ENCODE measurements around the gene EIF2AK2.

The EIF2AK2 gene

DNA sequence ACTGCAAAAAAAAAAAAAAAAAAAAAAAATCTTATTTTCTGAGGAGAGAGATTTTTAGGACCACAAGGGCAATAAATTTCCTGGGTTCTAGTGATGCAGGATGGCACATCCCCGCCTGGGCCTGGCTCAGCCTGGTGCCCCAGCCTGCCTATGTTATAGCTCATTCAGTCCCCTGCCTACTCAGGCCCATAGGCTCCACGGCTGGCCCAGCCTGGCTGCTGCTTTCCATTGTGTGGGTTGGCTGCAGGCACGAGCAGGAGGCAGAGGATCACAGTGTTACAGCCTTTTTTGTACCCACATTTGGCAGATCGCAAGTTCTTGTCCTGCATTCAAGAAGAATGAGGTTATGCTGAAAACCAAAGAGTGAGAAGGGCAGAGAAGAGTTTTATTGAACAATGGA is 34.5 kb upstream of the EIF2AK2 start:
- H3K27ac ChIP-seq (replicated peaks) = peak overlapping the region; percentile 82
- DNase-seq (ENCODE audit: low read depth in 1 of 2, low spot score in 1 of 2) = no peak
- TF ChIP-seq, protein P1, sequence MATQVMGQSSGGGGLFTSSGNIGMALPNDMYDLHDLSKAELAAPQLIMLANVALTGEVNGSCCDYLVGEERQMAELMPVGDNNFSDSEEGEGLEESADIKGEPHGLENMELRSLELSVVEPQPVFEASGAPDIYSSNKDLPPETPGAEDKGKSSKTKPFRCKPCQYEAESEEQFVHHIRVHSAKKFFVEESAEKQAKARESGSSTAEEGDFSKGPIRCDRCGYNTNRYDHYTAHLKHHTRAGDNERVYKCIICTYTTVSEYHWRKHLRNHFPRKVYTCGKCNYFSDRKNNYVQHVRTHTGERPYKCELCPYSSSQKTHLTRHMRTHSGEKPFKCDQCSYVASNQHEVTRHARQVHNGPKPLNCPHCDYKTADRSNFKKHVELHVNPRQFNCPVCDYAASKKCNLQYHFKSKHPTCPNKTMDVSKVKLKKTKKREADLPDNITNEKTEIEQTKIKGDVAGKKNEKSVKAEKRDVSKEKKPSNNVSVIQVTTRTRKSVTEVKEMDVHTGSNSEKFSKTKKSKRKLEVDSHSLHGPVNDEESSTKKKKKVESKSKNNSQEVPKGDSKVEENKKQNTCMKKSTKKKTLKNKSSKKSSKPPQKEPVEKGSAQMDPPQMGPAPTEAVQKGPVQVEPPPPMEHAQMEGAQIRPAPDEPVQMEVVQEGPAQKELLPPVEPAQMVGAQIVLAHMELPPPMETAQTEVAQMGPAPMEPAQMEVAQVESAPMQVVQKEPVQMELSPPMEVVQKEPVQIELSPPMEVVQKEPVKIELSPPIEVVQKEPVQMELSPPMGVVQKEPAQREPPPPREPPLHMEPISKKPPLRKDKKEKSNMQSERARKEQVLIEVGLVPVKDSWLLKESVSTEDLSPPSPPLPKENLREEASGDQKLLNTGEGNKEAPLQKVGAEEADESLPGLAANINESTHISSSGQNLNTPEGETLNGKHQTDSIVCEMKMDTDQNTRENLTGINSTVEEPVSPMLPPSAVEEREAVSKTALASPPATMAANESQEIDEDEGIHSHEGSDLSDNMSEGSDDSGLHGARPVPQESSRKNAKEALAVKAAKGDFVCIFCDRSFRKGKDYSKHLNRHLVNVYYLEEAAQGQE (IDR thresholded peaks at IDR 0.05; ENCODE audit: insufficient replicate concordance, low read depth) = no peak
- TF ChIP-seq POLR2AphosphoS5 (IDR thresholded peaks at IDR 0.05; ENCODE audit: low read depth) = no peak

DNA sequence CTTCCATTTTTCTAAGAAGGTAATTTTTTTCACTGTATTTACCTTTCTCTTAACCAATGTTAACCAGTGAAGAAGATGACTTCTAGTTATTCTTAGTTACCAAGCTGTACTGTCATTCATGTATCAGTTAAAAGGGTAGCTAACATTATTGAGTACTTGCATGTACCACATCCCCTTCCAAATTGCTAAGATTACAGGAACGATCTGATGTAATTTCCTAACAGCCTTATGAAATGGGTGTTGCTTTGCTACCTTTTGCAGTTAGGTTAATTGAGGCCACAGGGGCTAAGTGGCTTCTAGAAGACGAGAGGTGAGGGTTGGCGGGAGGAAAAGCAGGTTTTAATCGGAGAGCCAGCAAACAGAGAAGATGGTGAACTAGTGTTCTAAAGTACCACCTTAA is 33.5 kb upstream of the EIF2AK2 start:
- TF ChIP-seq SPI1 (IDR thresholded peaks at IDR 0.05; ENCODE audit: borderline replicate concordance, low read depth) = no peak
- TF ChIP-seq POLR2AphosphoS5 (IDR thresholded peaks at IDR 0.05; ENCODE audit: low read depth) = no peak
- TF ChIP-seq, protein P2, sequence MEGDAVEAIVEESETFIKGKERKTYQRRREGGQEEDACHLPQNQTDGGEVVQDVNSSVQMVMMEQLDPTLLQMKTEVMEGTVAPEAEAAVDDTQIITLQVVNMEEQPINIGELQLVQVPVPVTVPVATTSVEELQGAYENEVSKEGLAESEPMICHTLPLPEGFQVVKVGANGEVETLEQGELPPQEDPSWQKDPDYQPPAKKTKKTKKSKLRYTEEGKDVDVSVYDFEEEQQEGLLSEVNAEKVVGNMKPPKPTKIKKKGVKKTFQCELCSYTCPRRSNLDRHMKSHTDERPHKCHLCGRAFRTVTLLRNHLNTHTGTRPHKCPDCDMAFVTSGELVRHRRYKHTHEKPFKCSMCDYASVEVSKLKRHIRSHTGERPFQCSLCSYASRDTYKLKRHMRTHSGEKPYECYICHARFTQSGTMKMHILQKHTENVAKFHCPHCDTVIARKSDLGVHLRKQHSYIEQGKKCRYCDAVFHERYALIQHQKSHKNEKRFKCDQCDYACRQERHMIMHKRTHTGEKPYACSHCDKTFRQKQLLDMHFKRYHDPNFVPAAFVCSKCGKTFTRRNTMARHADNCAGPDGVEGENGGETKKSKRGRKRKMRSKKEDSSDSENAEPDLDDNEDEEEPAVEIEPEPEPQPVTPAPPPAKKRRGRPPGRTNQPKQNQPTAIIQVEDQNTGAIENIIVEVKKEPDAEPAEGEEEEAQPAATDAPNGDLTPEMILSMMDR (IDR thresholded peaks at IDR 0.05; ENCODE audit: insufficient read depth, low read length) = no peak
- no peak for TF ChIP-seq GABPA (IDR thresholded peaks at IDR 0.05; ENCODE audit: low read depth)
- TF ChIP-seq, protein P1 (IDR thresholded peaks at IDR 0.05; ENCODE audit: insufficient replicate concordance, low read depth) = no peak
- Histone ChIP-seq H3K27me3 (ENCODE audit: insufficient read depth, poor library complexity, severe bottlenecking) (no peaks in the 10 kb centered on the region), H3K4me3 (replicated peaks; ENCODE audit: insufficient read depth, low read length) (no peak overlapping the region), H3K27ac (replicated peaks) (peak overlapping the region; percentile 82)
- DNase-seq (ENCODE audit: low read depth in 1 of 2, low spot score in 1 of 2) = peak; percentile 72 to 81

More for the DNA sequence above, 34.5 kb upstream of the EIF2AK2 start:
- Histone ChIP-seq H3K27me3 (ENCODE audit: insufficient read depth, poor library complexity, severe bottlenecking) (no peaks in the 10 kb centered on the region), H3K4me3 (replicated peaks; ENCODE audit: insufficient read depth, low read length) (no peak overlapping the region)

DNA sequence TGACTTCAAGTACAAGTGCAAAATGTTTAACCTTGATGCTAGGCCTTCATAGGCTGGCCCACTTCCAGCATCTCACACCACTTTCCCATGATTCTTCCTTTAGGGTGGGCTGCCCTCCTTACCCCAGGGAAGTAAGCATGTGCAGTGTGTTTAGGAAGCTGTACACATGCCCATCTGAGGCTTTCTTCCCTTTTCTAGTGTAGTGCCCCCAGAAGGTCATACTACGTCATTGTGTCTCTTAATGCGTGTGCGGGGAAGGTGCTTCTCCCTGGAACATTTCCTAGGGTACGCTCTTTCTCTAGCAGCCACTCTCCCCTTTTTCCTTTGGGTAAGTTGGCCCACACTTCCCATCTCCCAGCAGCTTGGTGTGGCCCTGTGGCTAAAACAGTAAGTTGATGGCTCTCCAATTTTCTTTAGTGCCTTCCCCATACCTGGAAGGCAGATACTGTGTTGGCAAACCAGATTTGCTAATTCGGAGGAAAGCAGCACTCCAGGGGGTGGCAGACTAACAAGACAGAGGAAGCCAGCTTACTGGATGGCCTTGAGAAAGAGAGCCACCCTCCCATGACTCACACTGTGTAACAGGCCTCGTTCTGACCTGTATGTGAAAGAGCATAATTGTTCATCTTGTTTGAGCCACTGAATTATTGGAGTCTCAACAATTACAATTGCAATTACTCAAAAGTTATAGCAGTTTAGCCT is 32.8 kb upstream of the EIF2AK2 start:
- H3K27me3 ChIP-seq (ENCODE audit: insufficient read depth, poor library complexity, severe bottlenecking) = no peaks in the 10 kb centered on the region
- peak overlapping the region; percentile 82 for H3K27ac ChIP-seq (replicated peaks)
- TF ChIP-seq, protein P1 (IDR thresholded peaks at IDR 0.05; ENCODE audit: insufficient replicate concordance, low read depth) = no peak
- TF ChIP-seq SPI1 (IDR thresholded peaks at IDR 0.05; ENCODE audit: borderline replicate concordance, low read depth) = peak; percentile 7; the same call in 1 of the 2 replicates
- peak; percentile 60 to 88 for DNase-seq (ENCODE audit: low read depth in 1 of 2, low spot score in 1 of 2)
- H3K4me3 ChIP-seq (replicated peaks; ENCODE audit: insufficient read depth, low read length) = no peak overlapping the region

DNA sequence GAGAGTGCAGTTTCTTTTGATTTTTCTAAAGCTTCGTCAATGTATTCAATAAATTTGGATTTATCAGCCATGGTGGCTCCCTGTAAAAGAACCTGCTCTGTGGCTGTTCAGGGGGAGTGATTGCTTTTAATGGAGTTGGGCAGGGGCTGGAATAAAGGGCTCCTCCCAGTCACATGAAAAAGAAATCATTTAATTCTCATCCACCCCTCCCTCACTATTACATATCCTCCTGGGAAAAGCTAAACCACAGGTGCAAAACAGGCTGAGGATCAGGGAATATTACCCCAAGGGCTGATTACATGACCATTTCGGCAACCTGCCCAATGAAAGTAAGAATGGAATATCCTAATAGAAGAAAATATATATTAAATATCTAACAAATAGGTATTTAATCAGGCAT is 31.8 kb upstream of the EIF2AK2 start, which contains the start of gene SULT6B1:
Gene SULT6B1 (minus strand): TSS at position 101 of the 400 bp plus-strand sequence. CDS start 30 bp downstream, at position 71.
- Histone ChIP-seq H3K27me3 (ENCODE audit: insufficient read depth, poor library complexity, severe bottlenecking) (no peaks in the 10 kb centered on the region), H3K4me3 (replicated peaks; ENCODE audit: insufficient read depth, low read length) (no peak within 1 kb of the TSS), H3K27ac (replicated peaks) (peak within 1 kb of the TSS; percentile 82)
- no peak for DNase-seq (ENCODE audit: low read depth in 1 of 2, low spot score in 1 of 2)
- TF ChIP-seq POLR2AphosphoS5 (IDR thresholded peaks at IDR 0.05; ENCODE audit: low read depth) (no peak), GABPA (IDR thresholded peaks at IDR 0.05; ENCODE audit: low read depth) (no peak), SPI1 (IDR thresholded peaks at IDR 0.05; ENCODE audit: borderline replicate concordance, low read depth) (no peak)
- TF ChIP-seq, protein P1 (IDR thresholded peaks at IDR 0.05; ENCODE audit: insufficient replicate concordance, low read depth) = no peak
- TF ChIP-seq, protein P2 (IDR thresholded peaks at IDR 0.05; ENCODE audit: insufficient read depth, low read length) = no peak
